HCT116 (cell line): Measurements from ENCODE around the gene SPIN1. TPM values are rescaled to one million over a fixed set of nuclear protein-coding genes. Genes with fewer than 3 reads are reported as not detected.

Experiments
- ATAC-seq: fragments of 200-7000 bp; cut with Tn5 transposase; 2 replicates; pipeline ENCODE4 v1.9.1; 2020; ENCODE audit warnings: mild to moderate bottlenecking, moderate library complexity
- BruUV-seq: library from RNA; stranded (reverse); fragments of 400-500 nt; replicated peaks from 2 replicates; lab custom pipeline; 2021; lab: Mats Ljungman, UMichigan
- CTCF ChIA-PET: fragments of 300-600 bp; sonication (Branson Sonifier 250); formaldehyde crosslinking; loops from one replicate; lab custom pipeline; 2021; ENCODE audit warnings: antibody characterized with exemption; lab: Charles Lee
- POLR2A ChIA-PET: fragments of 300-600, 350-600 bp; sonication (Branson Sonifier 250); formaldehyde crosslinking; loops from one replicate; lab custom pipeline; 2021; ENCODE audit warnings: antibody characterized with exemption; lab: Charles Lee
- RAD21 ChIA-PET, 2 experiments: fragments of 300-600 bp; sonication (Branson Sonifier 250); formaldehyde crosslinking; loops; one replicate each; lab custom pipeline; 2023; ENCODE audit warnings: low total read pairs in 2 of 2; ENCODE audit not compliant: uncharacterized antibody in 2 of 2, unreplicated experiment in 2 of 2, low non-redundant PET in 1 of 2; lab: Charles Lee
- DNase-seq: peaks from one replicate; pipeline ENCODE4 v3.0.0-alpha.2; 2010; ENCODE audit warnings: low read depth, low spot score
- H2AFZ ChIP-seq: fragments of 200-600 bp; shearing (Covaris generic), sonication (generic); 2 replicates; pipeline ENCODE4 v1.6.1; 2017; ENCODE audit warnings: low read depth, mixed run types, mixed read lengths, antibody characterized with exemption, low read length; ENCODE audit not compliant: poor library complexity, severe bottlenecking
- H3K27ac ChIP-seq: 2 replicates; pipeline ENCODE4 v1.5.1; 2012; ENCODE audit warnings: low read depth, low read length
- H3K27me3 ChIP-seq: fragments of 200-600 bp; sonication (generic); 2 replicates; pipeline ENCODE4 v1.6.1; 2016; ENCODE audit warnings: mixed run types, low read length, mixed read lengths; ENCODE audit not compliant: insufficient read depth
- H3K36me3 ChIP-seq, 2 experiments: fragments of 200-500 bp in 1 of 2; fragments of 200-600 bp in 1 of 2; sonication (Bioruptor generic) in 1 of 2; sonication (generic) in 1 of 2; 2 replicates each; pipeline versions ENCODE4 v1.5.1 to v1.6.1; 2014 to 2016; ENCODE audit warnings: low read length in 2 of 2, inconsistent platforms in 1 of 2, mixed read lengths in 1 of 2, mixed run types in 1 of 2; ENCODE audit not compliant: insufficient read depth in 2 of 2, control insufficient read depth in 1 of 2
- H3K4me1 ChIP-seq, 2 experiments: fragments of 200-600 bp in 1 of 2; sonication (generic) in 1 of 2; 2 replicates each; pipeline versions ENCODE4 v1.5.1 to v1.6.1; 2012 to 2017; ENCODE audit warnings: low read length in 2 of 2, inconsistent platforms in 1 of 2, mild to moderate bottlenecking in 1 of 2, mixed read lengths in 1 of 2, mixed run types in 1 of 2, moderate library complexity in 1 of 2; ENCODE audit not compliant: insufficient read depth in 2 of 2, control insufficient read depth in 1 of 2
- H3K4me2 ChIP-seq: fragments of 200-600 bp; sonication (generic); 2 replicates; pipeline ENCODE4 v1.6.1; 2017; ENCODE audit warnings: mixed run types, low read length, mixed read lengths
- H3K4me3 ChIP-seq, 2 experiments: fragments of 200-600 bp in 1 of 2; sonication (generic) in 1 of 2; replicated peaks in 1 of 2; 2 replicates each; pipeline ENCODE4 v1.5.1; 2011 to 2016; ENCODE audit warnings: low read length in 2 of 2, control low read depth in 1 of 2, low read depth in 1 of 2, mild to moderate bottlenecking in 1 of 2, mixed read lengths in 1 of 2, mixed run types in 1 of 2
- H3K79me2 ChIP-seq: fragments of 200-600 bp; sonication (generic); 2 replicates; pipeline ENCODE4 v1.6.1; 2017; ENCODE audit warnings: mild to moderate bottlenecking, mixed run types, low read length, moderate library complexity, mixed read lengths; ENCODE audit not compliant: insufficient read depth
- H3K9ac ChIP-seq: fragments of 200-600 bp; sonication (generic); 2 replicates; pipeline ENCODE4 v1.6.1; 2016; ENCODE audit warnings: low read length, mixed read lengths
- H3K9me2 ChIP-seq: fragments of 200-600 bp; sonication (generic), shearing (Covaris generic); 2 replicates; pipeline ENCODE4 v1.6.1; 2017; ENCODE audit warnings: mixed run types, mild to moderate bottlenecking, moderate library complexity; ENCODE audit not compliant: insufficient read depth
- H3K9me3 ChIP-seq, 2 experiments: fragments of 200-500 bp in 1 of 2; fragments of 200-600 bp in 1 of 2; sonication (Bioruptor generic) in 1 of 2; sonication (generic) in 1 of 2; 2 replicates each; pipeline ENCODE4 v1.6.1; 2014 to 2017; ENCODE audit warnings: low read length in 2 of 2, mixed read lengths in 2 of 2, inconsistent platforms in 1 of 2, low read depth in 1 of 2, mild to moderate bottlenecking in 1 of 2, mixed run types in 1 of 2, moderate library complexity in 1 of 2; ENCODE audit not compliant: control insufficient read depth in 1 of 2, insufficient read depth in 1 of 2
- H4K20me1 ChIP-seq: fragments of 200-600 bp; sonication (generic), shearing (Covaris generic); 2 replicates; pipeline ENCODE4 v1.6.1; 2017; ENCODE audit warnings: mixed run types, mild to moderate bottlenecking, moderate library complexity; ENCODE audit not compliant: insufficient read depth
- ELF1 ChIP-seq: IDR thresholded peaks from 2 replicates; pipeline ENCODE4 v1.6.1; 2012; ENCODE audit warnings: low read depth, borderline replicate concordance
- EZH2 ChIP-seq: fragments of 200-600 bp; sonication (generic); IDR thresholded peaks from 2 replicates; pipeline ENCODE4 v1.6.1; 2017; ENCODE audit warnings: antibody characterized with exemption, mixed run types
- EZH2phosphoT487 ChIP-seq: fragments of 200-600 bp; IDR thresholded peaks from 2 replicates; pipeline ENCODE4 v1.6.1; 2018; ENCODE audit warnings: antibody characterized with exemption, borderline replicate concordance
- FOSL1 ChIP-seq: IDR thresholded peaks from 2 replicates; pipeline ENCODE4 v1.6.1; 2012; ENCODE audit warnings: low read depth
- SIN3A ChIP-seq: IDR thresholded peaks from 2 replicates; pipeline ENCODE4 v1.6.1; 2012; ENCODE audit warnings: low read depth
- SP1 ChIP-seq: IDR thresholded peaks from 2 replicates; pipeline ENCODE4 v1.6.1; 2012; ENCODE audit warnings: low read depth
- TCF7L2 ChIP-seq: IDR thresholded peaks from 2 replicates; pipeline ENCODE4 v1.7.0; 2011; ENCODE audit warnings: borderline replicate concordance, inconsistent platforms; ENCODE audit not compliant: insufficient read depth, insufficient read length; ENCODE audit errors: extremely low read depth
- YY1 ChIP-seq: IDR thresholded peaks from 2 replicates; pipeline ENCODE4 v1.6.1; 2011; ENCODE audit warnings: low read length, low read depth, moderate library complexity, mild to moderate bottlenecking; ENCODE audit not compliant: insufficient replicate concordance; ENCODE audit errors: extremely low read depth
- intact Hi-C: fragments of 100-400 bp; cut with micrococcal nuclease; formaldehyde crosslinking; loops from 2 replicates; pipeline ENCODE4 v1.10.0; 2022
- total RNA-seq: library from RNA; stranded (reverse); gene quantifications from one replicate; pipeline ENCODE4 v1.2.1, GENCODE V29; 2021; ENCODE audit not compliant: unreplicated experiment

SPIN1 gene
- total RNA-seq, 1 experiment from 2014 or later, result 74.0 TPM

DNA sequence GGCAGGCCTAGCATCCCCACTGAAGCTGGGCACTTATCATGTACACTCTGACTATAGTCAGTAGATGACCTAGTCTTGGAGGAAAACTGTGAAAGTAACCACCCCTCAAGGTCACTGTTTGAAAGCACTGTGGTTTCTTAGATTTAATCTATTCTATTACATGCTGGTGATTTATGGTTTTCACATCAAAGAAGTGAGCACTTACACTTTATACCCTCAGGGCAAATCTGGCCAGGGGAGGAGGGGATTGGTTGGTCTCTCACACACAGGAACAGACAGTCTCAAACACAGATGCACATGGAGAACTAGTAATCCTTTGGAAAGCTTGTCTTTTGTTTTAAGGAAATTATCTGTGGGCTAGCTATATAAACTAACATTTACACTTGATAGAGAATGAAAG, 17.9 kb upstream of the SPIN1 start:
- Histone ChIP-seq H3K27me3 (no peaks in the 10 kb centered on the region), H3K79me2 (no peaks in the 10 kb centered on the region), H3K9me3 (no peaks in the 10 kb centered on the region; a peak in 1 of 4 replicates), H3K4me3 (no peak overlapping the region), H4K20me1 (no peaks in the 10 kb centered on the region), H3K36me3 (no peaks in the 10 kb centered on the region), H3K9me2 (no peaks in the 10 kb centered on the region), H3K27ac (no peak overlapping the region), H3K4me2 (no peak overlapping the region), H2AFZ (no peak overlapping the region), H3K4me1 (peaks cover 3 to 19% of the 10 kb centered on the region in 2 experiments; a peak in 2 of 4 replicates), H3K9ac (no peak overlapping the region)
- CTCF ChIA-PET, result no interaction called here
- BruUV-seq, result no TSS peak
- TF ChIP-seq YY1, result no peak
- peak; percentile 56 for TF ChIP-seq TCF7L2
- intact Hi-C loops, result no loop called here
- DNase-seq (no peak), ATAC-seq (no peak; the same call in 1 of the 2 replicates)
- POLR2A ChIA-PET, result no interaction called here
- RAD21 ChIA-PET, result no interaction called here

DNA sequence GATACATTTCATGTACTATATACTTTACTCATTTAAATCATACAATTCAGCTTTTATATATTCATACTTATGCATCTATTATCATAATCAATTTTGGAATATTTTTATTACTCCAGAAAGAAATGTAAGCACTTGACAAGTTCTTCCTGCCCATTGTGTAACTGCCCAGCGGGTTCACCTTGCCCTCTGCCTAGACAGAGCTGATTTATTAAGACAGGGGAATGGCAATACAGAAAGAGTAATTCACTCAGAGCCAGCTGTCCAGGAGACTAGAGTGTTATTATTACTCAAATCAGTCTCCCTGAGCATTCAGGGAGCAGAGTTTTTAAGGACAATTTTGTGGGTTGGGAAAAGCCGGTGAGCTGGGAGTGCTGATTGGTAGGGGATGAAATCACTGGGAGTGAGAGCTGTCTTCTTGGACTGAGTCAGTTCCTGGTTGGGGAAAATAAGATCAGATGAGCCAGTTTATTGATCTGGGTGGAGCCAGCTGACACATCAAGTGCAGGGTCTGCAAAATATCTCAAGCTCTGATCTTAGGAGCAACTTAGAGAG, 16.1 kb upstream of the SPIN1 start:
- no peak overlapping the region for H3K9ac ChIP-seq
- no peaks in the 10 kb centered on the region for H3K27me3 ChIP-seq
- ChIA-PET RAD21 (no interaction called here), POLR2A (no interaction called here), CTCF (no interaction called here)
- no peak for DNase-seq
- intact Hi-C loops, result no loop called here
- H3K9me3 ChIP-seq, result no peaks in the 10 kb centered on the region; a peak in 1 of 4 replicates
- no peak overlapping the region for H3K27ac ChIP-seq
- no TSS peak for BruUV-seq
- H2AFZ ChIP-seq, result peak overlapping the region; percentile 92
- no peak overlapping the region for H3K4me3 ChIP-seq
- H3K9me2 ChIP-seq, result no peaks in the 10 kb centered on the region
- peak; percentile 13; the same call in 1 of the 2 replicates for TF ChIP-seq FOSL1
- no peak for TF ChIP-seq EZH2phosphoT487
- no peak for TF ChIP-seq SP1
- no peak for TF ChIP-seq SIN3A
- no peak for TF ChIP-seq EZH2
- TF ChIP-seq ELF1, result no peak
- peak; percentile 54 for ATAC-seq
- H3K4me1 ChIP-seq, result peaks cover 3 to 19% of the 10 kb centered on the region in 2 experiments; a peak in 2 of 4 replicates
- no peaks in the 10 kb centered on the region for H4K20me1 ChIP-seq
- no peaks in the 10 kb centered on the region for H3K79me2 ChIP-seq
- peak overlapping the region; percentile 34 for H3K4me2 ChIP-seq
- no peaks in the 10 kb centered on the region for H3K36me3 ChIP-seq
